ENCODE data around the gene LDAF1.
"Not testable (repeated sequence)": the region's sequence is repeated elsewhere in the genome, so short reads cannot be mapped to it uniquely, and the experiment has no call there.

Gene LDAF1

DNA sequence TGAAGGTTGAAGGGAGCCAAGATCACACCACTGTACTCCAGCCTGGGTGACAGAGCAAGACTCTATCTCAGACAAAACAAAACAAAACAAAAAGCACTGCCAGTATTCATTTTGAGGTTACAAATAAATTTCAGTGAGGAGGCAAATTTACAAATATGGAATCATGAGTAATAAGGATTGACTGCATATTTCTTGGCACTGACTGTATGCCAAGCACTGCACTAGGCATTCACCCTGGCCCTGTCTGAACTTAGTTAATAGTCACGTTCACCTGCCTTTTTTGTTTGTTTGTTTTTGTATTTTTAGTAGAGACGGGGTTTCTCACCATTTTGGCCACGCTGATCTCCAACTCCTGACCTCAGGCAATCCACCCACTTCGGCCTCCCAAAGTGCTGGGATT, 5.1 kb downstream of the LDAF1 start:
- DNase-seq: no peak

DNA sequence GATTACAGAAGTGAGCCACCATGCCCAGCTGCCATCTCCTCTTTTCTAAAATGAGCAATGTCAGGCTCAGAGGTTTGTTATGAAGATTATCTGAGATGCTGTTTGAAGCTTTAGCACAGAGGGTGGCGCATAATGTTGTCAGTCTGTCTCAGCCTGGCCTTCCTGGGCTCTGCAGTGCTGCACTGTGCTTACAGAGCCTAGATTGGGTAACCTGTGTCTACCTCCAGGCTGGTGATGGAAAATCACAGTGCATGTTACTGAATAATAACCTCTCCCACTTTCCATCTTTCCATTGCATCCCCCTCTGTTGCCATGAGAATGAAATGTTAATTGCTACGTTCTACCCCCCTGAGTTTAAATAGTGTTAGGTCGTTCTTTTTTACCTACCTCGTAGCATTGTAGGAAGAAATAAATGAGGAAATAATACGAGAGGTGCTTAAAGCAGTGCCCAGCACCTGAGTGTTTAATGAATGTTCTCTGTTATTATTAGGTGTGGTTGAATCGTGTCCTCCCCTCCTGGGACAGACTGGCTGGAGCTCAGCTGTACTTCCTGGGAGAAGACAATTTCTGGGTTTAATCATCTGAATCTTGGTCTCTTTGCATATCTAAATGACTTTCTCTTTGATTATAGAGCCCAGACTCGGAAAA, 6.2 kb downstream of the LDAF1 start:
- no peak for DNase-seq

- no peak for DNase-seq
Measured at GRCh38 chr16:21166561-21166961, 8.1 kb downstream of the LDAF1 start.

GRCh38 chr16:21167360-21167759, 8.9 kb downstream of the LDAF1 start:
- DNase-seq: no peak

DNA sequence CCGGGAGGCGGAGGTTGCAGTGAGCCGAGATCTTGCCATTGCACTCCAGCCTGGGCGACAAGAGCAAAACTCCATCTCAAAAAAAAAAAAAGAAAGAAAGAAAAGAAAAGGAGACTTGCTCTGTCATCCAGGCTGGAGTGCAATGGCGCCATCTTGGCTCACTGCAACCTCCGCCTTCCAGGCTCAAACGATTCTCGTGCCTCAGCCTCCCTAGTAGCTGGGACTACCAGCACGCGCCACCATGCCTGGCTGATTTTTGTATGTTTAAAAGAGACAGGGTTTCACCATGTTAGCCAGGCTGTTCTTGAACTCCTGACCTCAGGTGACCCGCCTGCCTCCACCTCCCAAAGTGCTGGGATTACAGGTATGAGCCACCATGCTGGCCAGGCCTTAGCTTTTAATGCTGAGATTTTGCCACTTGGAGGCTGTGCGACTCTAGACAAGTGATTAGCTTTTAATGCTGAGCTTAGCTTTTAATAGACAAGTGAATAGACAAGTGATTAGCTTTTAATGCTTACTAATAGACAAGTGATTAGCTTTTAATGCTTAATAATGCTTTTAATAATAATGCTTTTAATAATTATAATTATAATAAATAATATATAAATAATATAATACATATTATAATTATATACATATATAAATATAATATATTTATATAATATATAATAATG, 9.6 kb downstream of the LDAF1 start:
- no peak for DNase-seq

GRCh38 chr16:21169249-21169981, 10.9 kb downstream of the LDAF1 start:
- DNase-seq: no peak

- DNase-seq: not testable (repeated sequence)
Measured at GRCh38 chr16:21170116-21170515, 11.6 kb downstream of the LDAF1 start.

DNA sequence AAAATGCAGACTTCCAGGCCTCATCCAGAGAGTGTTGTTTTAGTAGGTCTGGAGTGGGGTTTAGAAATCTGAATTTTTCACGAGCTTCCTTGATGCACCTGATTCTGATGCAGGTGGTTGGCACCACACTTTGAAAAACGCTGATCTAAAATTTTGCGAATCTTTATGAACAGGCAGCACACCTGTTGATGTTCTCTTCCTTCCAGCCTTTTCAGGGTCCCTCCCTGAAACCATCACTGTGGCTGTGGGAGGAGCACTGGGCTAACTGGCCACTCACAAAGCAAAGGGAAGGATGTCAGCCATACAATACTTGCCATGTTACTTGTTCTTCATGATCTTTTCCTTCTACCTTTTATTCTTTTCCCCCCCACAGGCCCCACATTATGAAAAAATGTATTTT, 14.2 kb downstream of the LDAF1 start:
- no peak for DNase-seq

GRCh38 chr16:21175397-21175796, 16.9 kb downstream of the LDAF1 start:
- DNase-seq: no peak

DNA sequence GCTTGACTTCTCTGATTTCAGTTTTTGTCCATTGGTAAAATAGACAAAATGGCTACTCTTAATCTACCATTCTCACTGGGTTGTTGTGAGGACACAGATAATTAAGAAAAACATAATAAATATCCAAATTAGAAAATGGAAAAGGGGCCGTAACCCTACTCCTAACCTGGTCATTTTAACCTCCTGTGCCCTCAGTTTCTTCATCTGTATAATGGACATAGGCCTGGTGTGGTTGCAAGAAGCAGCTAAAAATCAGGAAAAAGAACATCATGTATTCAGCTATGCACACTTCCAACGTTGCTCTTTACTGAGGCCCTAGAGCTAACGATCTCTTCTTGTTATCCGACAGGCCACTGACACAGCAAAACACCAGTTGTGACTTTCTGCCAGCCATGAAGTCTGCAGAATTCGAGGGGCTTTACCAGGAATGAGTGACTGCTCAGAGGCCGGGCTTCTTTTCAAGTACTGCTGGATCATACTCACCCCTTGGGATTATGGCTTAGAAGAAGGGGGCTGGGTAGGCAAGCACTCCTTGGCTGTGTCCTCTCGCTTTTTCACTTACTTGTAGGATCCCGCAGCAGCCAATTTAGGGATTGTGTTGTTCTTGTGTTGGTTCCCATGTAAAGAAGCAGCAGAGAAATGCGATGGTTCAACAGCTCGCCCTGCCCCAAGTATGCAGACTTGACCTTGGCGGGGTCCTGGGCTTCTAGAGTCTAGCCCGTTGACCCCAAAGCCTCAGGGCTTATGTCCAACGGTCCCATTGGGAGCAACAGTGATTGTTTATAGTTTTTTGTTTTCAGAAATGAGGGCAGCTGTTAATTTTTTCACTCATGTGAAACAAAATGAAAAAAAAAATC, 20.9 kb downstream of the LDAF1 start:
- DNase-seq: no peak

DNA sequence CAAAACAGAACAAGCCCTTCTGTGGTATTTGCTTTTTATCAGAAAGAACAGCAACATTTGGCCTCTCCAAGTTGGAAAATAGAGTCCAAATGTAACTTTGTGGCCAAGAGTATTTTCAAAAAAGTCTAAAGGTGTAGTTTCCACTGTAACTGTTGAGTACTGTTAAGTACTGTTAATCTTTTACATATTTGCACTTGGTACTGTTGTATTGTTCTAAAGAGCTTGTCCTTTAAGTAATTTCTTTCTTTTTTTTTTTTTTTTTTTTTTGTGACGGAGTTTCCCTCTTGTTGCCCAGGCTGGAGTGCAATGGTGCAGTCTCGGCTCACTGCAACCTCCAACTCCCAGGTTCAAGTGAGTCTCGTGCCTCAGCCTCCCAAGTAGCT, 21.5 kb downstream of the LDAF1 start:
- no peak for DNase-seq

DNA sequence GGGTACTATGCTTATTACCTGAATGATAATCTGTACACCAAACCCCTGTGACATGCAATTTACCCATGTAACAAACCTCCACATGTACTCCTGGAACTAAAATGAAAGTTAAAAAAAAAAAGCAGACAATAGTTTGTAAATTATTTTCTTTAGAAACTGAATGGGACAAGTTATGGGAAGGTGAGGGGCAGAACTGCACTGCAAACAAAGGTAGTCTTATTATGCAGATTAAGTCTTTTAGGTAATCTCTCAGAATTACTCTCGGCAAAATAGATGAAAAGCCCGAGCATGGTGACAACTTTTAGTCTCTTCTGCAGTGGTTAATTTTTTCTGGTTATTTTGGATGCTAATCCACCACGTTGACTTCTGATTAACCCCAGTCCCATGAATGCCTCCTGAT, 25.5 kb downstream of the LDAF1 start:
- no peak for DNase-seq

DNA sequence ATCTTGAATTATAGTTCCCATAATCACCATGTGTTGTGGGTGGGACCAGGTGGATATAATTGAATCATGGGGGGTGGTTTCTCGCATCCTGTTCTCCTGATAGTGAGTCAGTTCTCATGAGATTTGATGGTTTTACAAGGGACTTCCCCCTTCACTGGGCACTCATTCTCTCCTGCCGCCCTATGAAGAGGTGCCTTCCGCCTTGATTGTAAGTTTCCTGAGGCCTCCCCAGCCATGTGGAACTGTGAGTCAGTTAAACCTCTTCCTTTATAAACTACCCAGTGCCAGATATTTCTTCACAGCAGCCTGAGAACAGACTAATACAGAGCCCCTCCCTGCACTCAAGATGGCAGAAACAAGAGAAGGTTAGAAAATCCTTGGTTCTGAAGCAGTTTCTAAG, 26.4 kb downstream of the LDAF1 start:
- no peak for DNase-seq

DNA sequence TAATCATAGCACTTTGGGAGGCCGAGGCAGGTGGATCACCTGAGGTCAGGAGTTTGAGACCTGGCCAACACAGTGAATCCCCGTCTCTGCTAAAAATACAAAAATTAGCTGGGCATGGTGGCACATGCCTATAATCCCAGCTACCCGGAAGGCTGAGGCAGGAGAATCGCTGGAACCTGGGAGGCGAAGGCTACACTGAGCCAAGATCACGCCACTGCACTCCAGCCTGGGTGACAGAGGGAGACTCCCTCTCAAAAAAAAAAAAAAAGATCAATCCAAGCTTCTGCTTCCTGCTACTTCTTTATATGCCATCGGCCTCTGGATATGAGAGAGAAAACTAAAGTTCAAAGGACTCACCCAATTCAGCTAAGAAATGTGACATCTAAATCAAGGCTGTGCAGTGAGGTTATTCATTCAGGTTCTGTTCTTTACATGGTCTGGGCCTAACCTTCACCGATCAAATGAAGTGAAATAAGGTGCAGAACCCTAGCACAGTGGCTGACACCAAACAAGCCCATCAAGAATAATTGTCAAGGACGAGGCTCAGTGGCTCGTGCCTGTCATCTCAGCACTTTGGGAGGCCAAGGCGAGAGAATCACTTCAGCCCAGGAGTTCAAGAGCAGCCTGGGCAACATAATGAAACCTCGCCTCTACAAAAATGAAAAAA, 27.3 kb downstream of the LDAF1 start:
- no peak for DNase-seq

DNA sequence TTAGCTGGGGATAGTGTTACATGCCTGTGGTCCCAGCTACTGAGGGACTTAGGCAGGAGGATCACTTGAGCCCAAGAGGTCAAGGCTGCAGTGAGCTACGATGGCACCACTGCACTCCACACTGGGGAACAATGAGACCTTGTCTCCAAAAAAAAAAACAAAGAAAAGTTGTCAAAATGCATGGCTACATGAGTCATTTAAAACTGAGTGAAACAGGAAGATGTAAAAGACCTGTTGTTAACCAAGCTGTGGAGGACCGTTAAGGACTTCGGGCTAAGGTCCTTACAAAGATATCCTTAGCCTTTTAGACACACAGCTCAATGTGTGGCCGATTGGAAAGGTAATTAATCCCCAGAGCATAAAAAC, 27.8 kb downstream of the LDAF1 start:
- DNase-seq: no peak

DNA sequence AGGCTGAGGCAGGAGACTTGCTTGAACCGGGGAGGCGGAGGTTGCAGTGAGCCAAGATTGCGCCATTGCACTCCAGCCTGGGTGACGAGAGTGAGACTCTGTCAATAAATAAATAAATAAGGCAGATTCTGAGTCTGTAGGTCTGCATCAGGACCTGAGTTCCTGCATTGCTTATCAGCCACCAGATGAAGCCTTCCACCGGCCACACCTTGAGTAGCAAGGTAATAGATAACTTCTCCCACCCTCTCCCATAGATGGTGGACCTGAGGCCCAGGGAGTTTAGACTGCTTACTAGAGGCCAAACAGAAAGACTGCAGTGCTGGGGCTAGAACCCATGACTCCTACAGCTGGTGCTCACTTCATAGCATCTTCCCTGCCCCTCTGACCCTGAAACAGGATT, 30.8 kb downstream of the LDAF1 start:
- DNase-seq: no peak

DNA sequence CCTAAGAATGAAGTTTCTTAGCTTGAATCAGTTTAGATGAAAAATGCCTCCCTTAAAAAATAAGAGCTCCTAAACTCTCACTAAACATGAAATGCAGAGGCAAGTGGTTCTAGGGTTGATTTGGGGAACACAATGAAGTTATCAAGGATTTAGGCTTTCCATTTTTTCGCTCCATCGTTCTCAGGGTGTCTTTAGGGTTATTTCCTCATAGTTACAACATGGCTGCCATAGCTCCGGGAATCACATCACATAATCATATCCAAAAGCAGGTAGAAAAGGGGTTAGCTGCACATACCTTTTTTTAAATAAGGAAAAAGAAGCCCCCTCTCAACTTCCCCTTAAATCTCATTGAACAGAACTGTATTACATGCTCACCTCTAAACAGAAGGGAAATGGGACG, 31.5 kb downstream of the LDAF1 start:
- no peak for DNase-seq

GRCh38 chr16:21190599-21190998, 32.1 kb downstream of the LDAF1 start:
- DNase-seq: no peak

DNA sequence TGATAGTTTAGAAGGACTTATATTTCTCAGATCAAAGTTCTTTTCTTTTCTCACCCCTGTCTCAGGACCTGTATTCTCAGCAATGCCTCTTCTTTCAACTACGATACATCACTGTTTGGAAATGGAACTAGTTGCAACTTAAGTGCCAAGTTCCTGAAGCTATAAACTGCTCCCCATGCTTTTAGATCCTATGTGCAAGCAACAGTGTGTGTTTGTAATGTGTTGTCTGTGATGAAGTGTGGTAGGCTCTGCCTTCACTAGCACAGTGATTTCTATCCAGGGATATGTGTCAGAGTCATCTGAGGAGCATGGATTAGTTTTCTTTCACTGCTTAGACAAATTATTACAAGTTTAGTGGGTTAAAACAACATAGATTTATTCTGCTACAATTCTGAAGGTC, 34.5 kb downstream of the LDAF1 start:
- no peak for DNase-seq

DNA sequence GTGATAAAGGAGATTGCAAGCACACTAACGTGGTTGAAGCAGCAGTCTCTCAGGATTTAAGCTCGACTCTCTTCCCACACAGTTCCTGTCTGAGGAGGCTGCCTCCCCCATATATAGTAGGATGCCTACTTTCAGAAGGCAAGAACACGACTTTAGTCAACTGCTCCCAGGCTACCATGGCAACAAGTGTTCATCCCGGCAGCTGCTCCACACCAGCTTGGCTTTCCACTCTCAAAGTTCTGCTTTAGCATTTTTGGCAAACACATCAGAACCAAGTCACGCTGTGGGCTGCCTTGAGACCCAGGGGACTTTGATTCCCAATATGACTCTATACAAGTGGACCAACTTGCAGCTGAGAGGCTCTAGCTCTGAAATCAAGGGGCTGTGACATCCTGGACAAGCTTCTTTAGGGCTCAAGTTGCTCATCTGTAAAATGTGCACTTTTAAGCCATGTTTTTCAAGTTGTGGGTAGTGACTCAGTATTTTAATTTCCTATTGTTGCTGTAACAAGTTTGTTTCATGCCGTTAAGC, 36.4 kb downstream of the LDAF1 start:
- DNase-seq: no peak

DNA sequence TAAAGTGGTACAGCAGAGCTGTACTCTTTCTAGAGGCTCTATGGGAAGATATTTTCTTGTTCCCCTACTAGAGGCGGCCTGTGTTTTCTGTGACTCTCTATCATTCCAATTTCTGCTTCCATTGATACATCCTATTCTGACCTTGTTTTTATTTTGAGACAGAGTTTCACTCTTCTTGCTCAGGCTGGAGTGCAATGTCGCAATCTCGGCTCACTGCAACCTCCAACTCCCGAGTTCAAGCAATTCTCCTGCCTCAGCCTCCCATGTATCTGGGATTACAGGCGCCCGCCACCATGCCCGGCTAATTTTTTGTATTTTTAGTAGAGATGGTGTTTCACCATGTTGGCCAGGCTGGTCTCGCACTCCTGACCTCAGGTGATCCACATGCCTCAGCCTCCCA, 36.9 kb downstream of the LDAF1 start:
- DNase-seq: not testable (repeated sequence)

DNA sequence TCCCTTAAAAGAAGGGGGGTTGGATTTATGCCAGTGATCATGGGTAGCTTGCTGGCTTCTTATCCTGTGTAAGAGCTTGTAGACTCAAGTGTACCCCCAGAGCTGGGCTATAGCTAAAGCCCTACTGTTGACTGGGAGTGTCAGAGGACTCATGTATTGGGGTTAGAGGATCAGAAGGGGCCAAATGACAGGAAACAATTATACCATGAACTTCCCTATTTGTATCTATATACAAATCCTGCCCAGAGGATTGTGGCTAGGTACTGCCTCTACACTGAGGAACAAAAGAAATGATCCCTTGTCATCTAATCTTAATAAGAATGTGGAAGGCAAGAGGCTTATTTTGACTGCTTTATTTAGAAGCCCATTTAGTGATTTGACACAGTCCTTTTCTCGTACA, 38.6 kb downstream of the LDAF1 start:
- DNase-seq: no peak

DNA sequence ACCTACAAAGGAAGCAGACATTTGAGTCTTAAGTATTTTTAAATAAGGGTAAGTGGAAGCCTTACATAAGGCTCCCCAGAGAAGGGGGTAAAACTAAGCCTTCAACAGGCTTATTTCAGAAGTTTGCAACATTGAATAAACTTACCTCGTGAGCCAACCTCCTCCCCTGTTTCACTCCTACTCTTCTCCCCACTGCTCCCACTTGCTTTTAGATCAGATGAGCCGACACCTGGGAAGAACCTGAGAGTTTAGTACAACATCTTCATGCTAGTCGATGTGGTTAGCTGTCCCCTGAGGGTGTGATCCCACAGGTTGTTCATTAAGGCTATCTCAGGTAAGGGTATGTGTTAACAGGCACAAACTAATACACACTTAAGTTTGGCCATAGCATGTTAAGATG, 39.1 kb downstream of the LDAF1 start:
- no peak for DNase-seq

Measured in NCI-H1105 (cell line).